Measurements from ENCODE around the gene TM9SF2. TPM values are rescaled to one million over a fixed set of nuclear protein-coding genes. Genes with fewer than 3 reads are reported as not detected.

The TM9SF2 gene
- total RNA-seq, 1 experiment from 2014 or later = 52.2 TPM

- DNase-seq = no peak
- H3K9me3 Mint-ChIP-seq (ENCODE audit: low read depth, unreplicated experiment) = no peaks in the 10 kb centered on the region
- H3K36me3 Mint-ChIP-seq (ENCODE audit: insufficient read depth, unreplicated experiment) = no peaks in the 10 kb centered on the region
- TF ChIP-seq CTCF (IDR thresholded peaks at IDR 0.05; ENCODE audit: unreplicated experiment) = no peak
- H3K4me3 Mint-ChIP-seq (ENCODE audit: low read depth, unreplicated experiment) = no peak overlapping the region
- CTCF ChIA-PET = interaction anchor here (0.7 kb wide), 2 partner anchors 175 to 318 kb away, joined by 3 to 4 read pairs; no protein-coding TSS in a partner anchor
- H3K27me3 Mint-ChIP-seq (ENCODE audit: unreplicated experiment) = no peaks in the 10 kb centered on the region
- H3K27ac Mint-ChIP-seq (ENCODE audit: unreplicated experiment) = no peak overlapping the region
- H3K4me1 Mint-ChIP-seq (ENCODE audit: low read depth, unreplicated experiment) = no peaks in the 10 kb centered on the region
- BruUV-seq (replicated peaks) = no TSS peak
- intact Hi-C loops (cut with micrococcal nuclease; ENCODE audit: unreplicated experiment) = no loop called here
These were observed 89.3 kb downstream of the TM9SF2 start for GRCh38 chr13:99590519-99591011.

- Mint-ChIP-seq H3K9me3 (ENCODE audit: low read depth, unreplicated experiment) (no peaks in the 10 kb centered on the region), H3K36me3 (ENCODE audit: insufficient read depth, unreplicated experiment) (no peaks in the 10 kb centered on the region), H3K4me3 (ENCODE audit: low read depth, unreplicated experiment) (no peak overlapping the region), H3K27me3 (ENCODE audit: unreplicated experiment) (no peaks in the 10 kb centered on the region), H3K4me1 (ENCODE audit: low read depth, unreplicated experiment) (no peaks in the 10 kb centered on the region), H3K27ac (ENCODE audit: unreplicated experiment) (no peak overlapping the region)
- no peak for DNase-seq
- no TSS peak for BruUV-seq (replicated peaks)
- CTCF ChIA-PET = no interaction called here
- intact Hi-C loops (cut with micrococcal nuclease; ENCODE audit: unreplicated experiment) = no loop called here
- TF ChIP-seq CTCF (IDR thresholded peaks at IDR 0.05; ENCODE audit: unreplicated experiment) = no peak
These were observed 94.9 kb downstream of the TM9SF2 start for GRCh38 chr13:99596180-99596579.

- Mint-ChIP-seq H3K4me1 (ENCODE audit: low read depth, unreplicated experiment) (no peaks in the 10 kb centered on the region), H3K9me3 (ENCODE audit: low read depth, unreplicated experiment) (no peaks in the 10 kb centered on the region), H3K27me3 (ENCODE audit: unreplicated experiment) (no peaks in the 10 kb centered on the region), H3K27ac (ENCODE audit: unreplicated experiment) (no peak overlapping the region), H3K36me3 (ENCODE audit: insufficient read depth, unreplicated experiment) (no peaks in the 10 kb centered on the region), H3K4me3 (ENCODE audit: low read depth, unreplicated experiment) (no peak overlapping the region)
- no peak for TF ChIP-seq CTCF (IDR thresholded peaks at IDR 0.05; ENCODE audit: unreplicated experiment)
- intact Hi-C loops (cut with micrococcal nuclease; ENCODE audit: unreplicated experiment) = no loop called here
- no peak for DNase-seq
- BruUV-seq (replicated peaks) = no TSS peak
- CTCF ChIA-PET = no interaction called here
These were observed 99.0 kb downstream of the TM9SF2 start for GRCh38 chr13:99600318-99600717.

GRCh38 chr13:99601535-99601934 lies 100.3 kb downstream of the TM9SF2 start:
- peaks cover 10% of the 10 kb centered on the region for H3K36me3 Mint-ChIP-seq (ENCODE audit: insufficient read depth, unreplicated experiment)
- no peak for TF ChIP-seq CTCF (IDR thresholded peaks at IDR 0.05; ENCODE audit: unreplicated experiment)
- no peak overlapping the region for H3K4me3 Mint-ChIP-seq (ENCODE audit: low read depth, unreplicated experiment)
- H3K27ac Mint-ChIP-seq (ENCODE audit: unreplicated experiment) = no peak overlapping the region
- intact Hi-C loops (cut with micrococcal nuclease; ENCODE audit: unreplicated experiment) = no loop called here
- no peaks in the 10 kb centered on the region for H3K9me3 Mint-ChIP-seq (ENCODE audit: low read depth, unreplicated experiment)
- CTCF ChIA-PET = interaction anchor here (0.6 kb wide), 1 partner anchor 10 kb away, joined by 3 read pairs; no protein-coding TSS in a partner anchor
- H3K4me1 Mint-ChIP-seq (ENCODE audit: low read depth, unreplicated experiment) = no peaks in the 10 kb centered on the region
- no peak for DNase-seq
- no peaks in the 10 kb centered on the region for H3K27me3 Mint-ChIP-seq (ENCODE audit: unreplicated experiment)
- BruUV-seq (replicated peaks) = no TSS peak
